H1 (cell line): Measurements from ENCODE around the gene CTIF. TPM values are rescaled to one million over a fixed set of nuclear protein-coding genes. Genes with fewer than 3 reads are reported as not detected.

Experiments
- CBX5 ChIP-seq: fragments of 300-800, 300-1000 bp; sonication (generic); IDR thresholded peaks from 2 replicates; pipeline ENCODE4 v1.7.1; 2016; ENCODE audit warnings: antibody characterized with exemption, low read length, low read depth
- CHD1 ChIP-seq: IDR thresholded peaks from 2 replicates; pipeline ENCODE4 v1.6.1; 2012; ENCODE audit warnings: low read depth, low read length, improper control_type of control experiment
- EGR1 ChIP-seq: IDR thresholded peaks from 2 replicates; pipeline ENCODE4 v1.6.1; 2011; ENCODE audit warnings: low read depth, low read length, borderline replicate concordance
- GABPA ChIP-seq: IDR thresholded peaks from 2 replicates; pipeline ENCODE4 v1.6.1; 2011; ENCODE audit warnings: mild to moderate bottlenecking, low read length, moderate library complexity, borderline replicate concordance; ENCODE audit not compliant: insufficient read depth
- KDM1A ChIP-seq: fragments of 200-600, 300-600 bp; sonication (generic); IDR thresholded peaks from 2 replicates; pipeline ENCODE4 v1.7.1; 2016; ENCODE audit warnings: mild to moderate bottlenecking, low read length, borderline replicate concordance
- KDM4A ChIP-seq: IDR thresholded peaks from one replicate; pipeline ENCODE4 v1.7.1; 2012; ENCODE audit warnings: low read depth, mild to moderate bottlenecking, moderate library complexity, low read length, inconsistent platforms; ENCODE audit not compliant: severe bottlenecking
- KDM5A ChIP-seq: fragments of 200-600 bp; IDR thresholded peaks from 2 replicates; pipeline ENCODE4 v1.7.1; 2012; ENCODE audit warnings: mild to moderate bottlenecking, low read length, inconsistent platforms, mixed read lengths
- MAFK ChIP-seq: IDR thresholded peaks from 2 replicates; pipeline ENCODE4 v1.6.1; 2012; ENCODE audit warnings: low read depth, mild to moderate bottlenecking, improper control_type of control experiment, low read length
- SP1 ChIP-seq: IDR thresholded peaks from 2 replicates; pipeline ENCODE4 v1.6.1; 2011; ENCODE audit warnings: low read depth, low read length
- TAF1 ChIP-seq: IDR thresholded peaks from 2 replicates; pipeline ENCODE4 v1.6.1; 2011; ENCODE audit warnings: mild to moderate bottlenecking, low read depth, low read length
- TCF12 ChIP-seq: IDR thresholded peaks from 2 replicates; pipeline ENCODE4 v1.6.1; 2011; ENCODE audit warnings: low read depth, mild to moderate bottlenecking, low read length
- polyA plus RNA-seq, 7 experiments: library from polyadenylated mRNA; depleted of rRNA in 3 of 7; stranded (reverse) in 5 of 7; unstranded in 2 of 7; fragments of >200 nt in 5 of 7; fragments of 200-250 nt in 2 of 7; gene quantifications; 1 replicate in 5 of 7; 2 replicates in 1 of 7; 4 replicates in 1 of 7; pipeline versions ENCODE4 v1.2.1 to v1.2.3, GENCODE V29; 2011 to 2013; ENCODE audit warnings: missing spikeins in 2 of 7, mixed read lengths in 2 of 7
- total RNA-seq: library from RNA; stranded (reverse); fragmentation: NEBNext Ultra II Directional; extraction: Animal tissue kit (Norgen Biotek cat#: 25700); gene quantifications from 2 replicates; pipeline ENCODE4 v1.2.1, GENCODE V29; 2021
- TF ChIP-seq, protein P1 (sequence below): fragments of 300-600 bp; sonication (generic); IDR thresholded peaks from 2 replicates; pipeline ENCODE4 v1.7.1; 2012; ENCODE audit warnings: low read length, moderate library complexity, mild to moderate bottlenecking, inconsistent platforms; ENCODE audit not compliant: insufficient replicate concordance

Gene CTIF
- total and polyA plus RNA-seq, 2 of the 8 experiments (the other 6 are each of a cell fraction or from before 2014, with no cell fraction given): 9.0 to 17.8 TPM

DNA sequence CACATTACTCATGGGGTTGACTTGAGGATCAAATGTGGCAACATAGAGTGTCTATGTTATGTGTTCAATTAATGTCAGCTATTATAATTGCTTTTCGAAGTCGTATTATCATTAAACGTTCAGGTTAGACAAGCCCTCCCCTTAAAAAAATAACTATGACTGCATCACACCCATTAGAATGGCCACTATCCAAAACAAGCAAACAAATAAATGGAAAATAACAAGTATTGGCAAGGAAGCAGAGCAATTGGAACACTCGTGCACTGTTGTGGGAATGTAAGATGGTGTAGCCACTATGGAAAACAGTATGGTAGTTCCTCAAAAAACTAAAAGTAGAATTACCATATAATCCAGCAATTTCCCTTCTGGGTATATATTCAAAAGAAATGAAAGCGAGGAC is 10.0 kb upstream of the CTIF start (continued):
- TF ChIP-seq, protein P1, sequence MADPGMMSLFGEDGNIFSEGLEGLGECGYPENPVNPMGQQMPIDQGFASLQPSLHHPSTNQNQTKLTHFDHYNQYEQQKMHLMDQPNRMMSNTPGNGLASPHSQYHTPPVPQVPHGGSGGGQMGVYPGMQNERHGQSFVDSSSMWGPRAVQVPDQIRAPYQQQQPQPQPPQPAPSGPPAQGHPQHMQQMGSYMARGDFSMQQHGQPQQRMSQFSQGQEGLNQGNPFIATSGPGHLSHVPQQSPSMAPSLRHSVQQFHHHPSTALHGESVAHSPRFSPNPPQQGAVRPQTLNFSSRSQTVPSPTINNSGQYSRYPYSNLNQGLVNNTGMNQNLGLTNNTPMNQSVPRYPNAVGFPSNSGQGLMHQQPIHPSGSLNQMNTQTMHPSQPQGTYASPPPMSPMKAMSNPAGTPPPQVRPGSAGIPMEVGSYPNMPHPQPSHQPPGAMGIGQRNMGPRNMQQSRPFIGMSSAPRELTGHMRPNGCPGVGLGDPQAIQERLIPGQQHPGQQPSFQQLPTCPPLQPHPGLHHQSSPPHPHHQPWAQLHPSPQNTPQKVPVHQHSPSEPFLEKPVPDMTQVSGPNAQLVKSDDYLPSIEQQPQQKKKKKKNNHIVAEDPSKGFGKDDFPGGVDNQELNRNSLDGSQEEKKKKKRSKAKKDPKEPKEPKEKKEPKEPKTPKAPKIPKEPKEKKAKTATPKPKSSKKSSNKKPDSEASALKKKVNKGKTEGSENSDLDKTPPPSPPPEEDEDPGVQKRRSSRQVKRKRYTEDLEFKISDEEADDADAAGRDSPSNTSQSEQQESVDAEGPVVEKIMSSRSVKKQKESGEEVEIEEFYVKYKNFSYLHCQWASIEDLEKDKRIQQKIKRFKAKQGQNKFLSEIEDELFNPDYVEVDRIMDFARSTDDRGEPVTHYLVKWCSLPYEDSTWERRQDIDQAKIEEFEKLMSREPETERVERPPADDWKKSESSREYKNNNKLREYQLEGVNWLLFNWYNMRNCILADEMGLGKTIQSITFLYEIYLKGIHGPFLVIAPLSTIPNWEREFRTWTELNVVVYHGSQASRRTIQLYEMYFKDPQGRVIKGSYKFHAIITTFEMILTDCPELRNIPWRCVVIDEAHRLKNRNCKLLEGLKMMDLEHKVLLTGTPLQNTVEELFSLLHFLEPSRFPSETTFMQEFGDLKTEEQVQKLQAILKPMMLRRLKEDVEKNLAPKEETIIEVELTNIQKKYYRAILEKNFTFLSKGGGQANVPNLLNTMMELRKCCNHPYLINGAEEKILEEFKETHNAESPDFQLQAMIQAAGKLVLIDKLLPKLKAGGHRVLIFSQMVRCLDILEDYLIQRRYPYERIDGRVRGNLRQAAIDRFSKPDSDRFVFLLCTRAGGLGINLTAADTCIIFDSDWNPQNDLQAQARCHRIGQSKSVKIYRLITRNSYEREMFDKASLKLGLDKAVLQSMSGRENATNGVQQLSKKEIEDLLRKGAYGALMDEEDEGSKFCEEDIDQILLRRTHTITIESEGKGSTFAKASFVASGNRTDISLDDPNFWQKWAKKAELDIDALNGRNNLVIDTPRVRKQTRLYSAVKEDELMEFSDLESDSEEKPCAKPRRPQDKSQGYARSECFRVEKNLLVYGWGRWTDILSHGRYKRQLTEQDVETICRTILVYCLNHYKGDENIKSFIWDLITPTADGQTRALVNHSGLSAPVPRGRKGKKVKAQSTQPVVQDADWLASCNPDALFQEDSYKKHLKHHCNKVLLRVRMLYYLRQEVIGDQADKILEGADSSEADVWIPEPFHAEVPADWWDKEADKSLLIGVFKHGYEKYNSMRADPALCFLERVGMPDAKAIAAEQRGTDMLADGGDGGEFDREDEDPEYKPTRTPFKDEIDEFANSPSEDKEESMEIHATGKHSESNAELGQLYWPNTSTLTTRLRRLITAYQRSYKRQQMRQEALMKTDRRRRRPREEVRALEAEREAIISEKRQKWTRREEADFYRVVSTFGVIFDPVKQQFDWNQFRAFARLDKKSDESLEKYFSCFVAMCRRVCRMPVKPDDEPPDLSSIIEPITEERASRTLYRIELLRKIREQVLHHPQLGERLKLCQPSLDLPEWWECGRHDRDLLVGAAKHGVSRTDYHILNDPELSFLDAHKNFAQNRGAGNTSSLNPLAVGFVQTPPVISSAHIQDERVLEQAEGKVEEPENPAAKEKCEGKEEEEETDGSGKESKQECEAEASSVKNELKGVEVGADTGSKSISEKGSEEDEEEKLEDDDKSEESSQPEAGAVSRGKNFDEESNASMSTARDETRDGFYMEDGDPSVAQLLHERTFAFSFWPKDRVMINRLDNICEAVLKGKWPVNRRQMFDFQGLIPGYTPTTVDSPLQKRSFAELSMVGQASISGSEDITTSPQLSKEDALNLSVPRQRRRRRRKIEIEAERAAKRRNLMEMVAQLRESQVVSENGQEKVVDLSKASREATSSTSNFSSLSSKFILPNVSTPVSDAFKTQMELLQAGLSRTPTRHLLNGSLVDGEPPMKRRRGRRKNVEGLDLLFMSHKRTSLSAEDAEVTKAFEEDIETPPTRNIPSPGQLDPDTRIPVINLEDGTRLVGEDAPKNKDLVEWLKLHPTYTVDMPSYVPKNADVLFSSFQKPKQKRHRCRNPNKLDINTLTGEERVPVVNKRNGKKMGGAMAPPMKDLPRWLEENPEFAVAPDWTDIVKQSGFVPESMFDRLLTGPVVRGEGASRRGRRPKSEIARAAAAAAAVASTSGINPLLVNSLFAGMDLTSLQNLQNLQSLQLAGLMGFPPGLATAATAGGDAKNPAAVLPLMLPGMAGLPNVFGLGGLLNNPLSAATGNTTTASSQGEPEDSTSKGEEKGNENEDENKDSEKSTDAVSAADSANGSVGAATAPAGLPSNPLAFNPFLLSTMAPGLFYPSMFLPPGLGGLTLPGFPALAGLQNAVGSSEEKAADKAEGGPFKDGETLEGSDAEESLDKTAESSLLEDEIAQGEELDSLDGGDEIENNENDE: no peak
- no peak for TF ChIP-seq EGR1
- TF ChIP-seq GABPA: no peak
- no peak for TF ChIP-seq KDM4A
- no peak for TF ChIP-seq TAF1
- no peak for TF ChIP-seq CHD1
- TF ChIP-seq MAFK: no peak
- no peak for TF ChIP-seq CBX5
- no peak for TF ChIP-seq TCF12
- TF ChIP-seq KDM1A: no peak
- no peak for TF ChIP-seq SP1
- TF ChIP-seq KDM5A: no peak
